SK-N-SH treated with all-trans-retinoic acid at 6 μM for 48 hours (cell line): ENCODE results near the gene SGK1.

Source experiments
- ARNTL ChIP-seq: fragments of 450-650 bp; formaldehyde crosslinking; IDR thresholded peaks from 2 replicates; pipeline ENCODE4 v1.5.0; 2020; ENCODE audit warnings: low read depth, mild to moderate bottlenecking, moderate library complexity, borderline replicate concordance
- ESRRG ChIP-seq: fragments of 250-450 bp; sonication (Bioruptor Pico); IDR thresholded peaks from 2 replicates; pipeline ENCODE4 v1.6.1; 2021; ENCODE audit warnings: mild to moderate bottlenecking
- GLIS3 ChIP-seq: fragments of 250-450 bp; sonication (Bioruptor Pico); IDR thresholded peaks from 2 replicates; pipeline ENCODE4 v1.5.0; 2020; ENCODE audit warnings: mild to moderate bottlenecking, moderate library complexity
- OSR1 ChIP-seq: fragments of 250-450 bp; sonication (Bioruptor Pico); IDR thresholded peaks from 2 replicates; pipeline ENCODE4 v1.8.0; 2022; ENCODE audit warnings: moderate library complexity, mild to moderate bottlenecking, inconsistent platforms
- RARB ChIP-seq: fragments of 250-450 bp; sonication (Bioruptor Pico); IDR thresholded peaks from 2 replicates; pipeline ENCODE4 v1.8.0; 2021; ENCODE audit warnings: mild to moderate bottlenecking, moderate library complexity
- SNAI2 ChIP-seq: fragments of 250-450 bp; sonication (Bioruptor Pico); IDR thresholded peaks from 2 replicates; pipeline ENCODE4 v1.5.0; 2020; ENCODE audit warnings: mild to moderate bottlenecking, moderate library complexity
- TCF4 ChIP-seq: fragments of 250-450 bp; sonication (Bioruptor Pico); IDR thresholded peaks from 2 replicates; pipeline ENCODE4 v1.8.0; 2021; ENCODE audit warnings: mild to moderate bottlenecking, moderate library complexity, borderline replicate concordance
- ZFP3 ChIP-seq: fragments of 250-450 bp; sonication (Bioruptor Pico); IDR thresholded peaks from 2 replicates; pipeline ENCODE4 v1.5.0; 2020; ENCODE audit warnings: mild to moderate bottlenecking, moderate library complexity
- ZNF70 ChIP-seq: fragments of 450-650 bp; formaldehyde crosslinking; IDR thresholded peaks from 2 replicates; pipeline ENCODE4 v1.5.0; 2020; ENCODE audit warnings: mild to moderate bottlenecking, moderate library complexity
- TF ChIP-seq, protein P1 (sequence below): fragments of 250-450 bp; sonication (Bioruptor Pico); IDR thresholded peaks from 2 replicates; pipeline ENCODE4 v1.8.0; 2020; ENCODE audit warnings: mild to moderate bottlenecking, moderate library complexity, borderline replicate concordance
- TF ChIP-seq, protein P2 (sequence below): fragments of 250-450 bp; sonication (Bioruptor Pico); IDR thresholded peaks from 2 replicates; pipeline ENCODE4 v1.8.0; 2021; ENCODE audit warnings: low read depth, mild to moderate bottlenecking, moderate library complexity, borderline replicate concordance
- TF ChIP-seq, protein P3 (sequence below): fragments of 250-450 bp; sonication (Bioruptor Pico); IDR thresholded peaks from 2 replicates; pipeline ENCODE4 v1.5.0; 2020; ENCODE audit warnings: mild to moderate bottlenecking, moderate library complexity
- TF ChIP-seq, protein P4 (sequence below): fragments of 250-450 bp; sonication (Bioruptor Pico); IDR thresholded peaks from 2 replicates; pipeline ENCODE4 v1.5.1; 2020; ENCODE audit warnings: low read depth, mild to moderate bottlenecking, moderate library complexity
- TF ChIP-seq, protein P5 (sequence below): fragments of 250-450 bp; sonication (Bioruptor Pico); IDR thresholded peaks from 2 replicates; pipeline ENCODE4 v1.5.1; 2021; ENCODE audit warnings: mild to moderate bottlenecking, moderate library complexity

DNA sequence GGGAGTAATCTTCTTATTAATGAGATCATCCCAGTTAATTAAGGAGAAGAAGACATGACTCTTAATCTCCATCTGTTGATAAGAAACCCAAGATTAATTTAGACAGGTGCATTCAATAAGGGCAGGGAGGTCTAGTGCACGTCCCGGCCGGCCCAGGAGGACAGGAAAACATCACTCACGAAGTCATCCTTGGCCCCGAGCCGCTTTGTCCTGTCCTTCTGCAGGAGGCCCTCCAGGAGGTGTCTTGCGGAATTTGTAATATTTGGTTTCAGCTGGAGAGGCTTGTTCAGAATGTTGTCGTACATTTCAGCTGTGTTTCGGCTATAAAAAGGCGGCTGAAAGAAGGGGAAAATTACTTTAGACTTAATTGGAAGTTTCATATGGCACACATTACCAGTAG lies 147.1 kb downstream of the SGK1 start:
- TF ChIP-seq, protein P1, sequence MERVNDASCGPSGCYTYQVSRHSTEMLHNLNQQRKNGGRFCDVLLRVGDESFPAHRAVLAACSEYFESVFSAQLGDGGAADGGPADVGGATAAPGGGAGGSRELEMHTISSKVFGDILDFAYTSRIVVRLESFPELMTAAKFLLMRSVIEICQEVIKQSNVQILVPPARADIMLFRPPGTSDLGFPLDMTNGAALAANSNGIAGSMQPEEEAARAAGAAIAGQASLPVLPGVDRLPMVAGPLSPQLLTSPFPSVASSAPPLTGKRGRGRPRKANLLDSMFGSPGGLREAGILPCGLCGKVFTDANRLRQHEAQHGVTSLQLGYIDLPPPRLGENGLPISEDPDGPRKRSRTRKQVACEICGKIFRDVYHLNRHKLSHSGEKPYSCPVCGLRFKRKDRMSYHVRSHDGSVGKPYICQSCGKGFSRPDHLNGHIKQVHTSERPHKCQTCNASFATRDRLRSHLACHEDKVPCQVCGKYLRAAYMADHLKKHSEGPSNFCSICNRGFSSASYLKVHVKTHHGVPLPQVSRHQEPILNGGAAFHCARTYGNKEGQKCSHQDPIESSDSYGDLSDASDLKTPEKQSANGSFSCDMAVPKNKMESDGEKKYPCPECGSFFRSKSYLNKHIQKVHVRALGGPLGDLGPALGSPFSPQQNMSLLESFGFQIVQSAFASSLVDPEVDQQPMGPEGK (CRISPR knock-in tag), result no peak
- TF ChIP-seq SNAI2 (CRISPR knock-in tag), result peak; percentile 77; the same call in 1 of the 2 replicates
- no peak for TF ChIP-seq GLIS3 (CRISPR knock-in tag)
- TF ChIP-seq, protein P2, sequence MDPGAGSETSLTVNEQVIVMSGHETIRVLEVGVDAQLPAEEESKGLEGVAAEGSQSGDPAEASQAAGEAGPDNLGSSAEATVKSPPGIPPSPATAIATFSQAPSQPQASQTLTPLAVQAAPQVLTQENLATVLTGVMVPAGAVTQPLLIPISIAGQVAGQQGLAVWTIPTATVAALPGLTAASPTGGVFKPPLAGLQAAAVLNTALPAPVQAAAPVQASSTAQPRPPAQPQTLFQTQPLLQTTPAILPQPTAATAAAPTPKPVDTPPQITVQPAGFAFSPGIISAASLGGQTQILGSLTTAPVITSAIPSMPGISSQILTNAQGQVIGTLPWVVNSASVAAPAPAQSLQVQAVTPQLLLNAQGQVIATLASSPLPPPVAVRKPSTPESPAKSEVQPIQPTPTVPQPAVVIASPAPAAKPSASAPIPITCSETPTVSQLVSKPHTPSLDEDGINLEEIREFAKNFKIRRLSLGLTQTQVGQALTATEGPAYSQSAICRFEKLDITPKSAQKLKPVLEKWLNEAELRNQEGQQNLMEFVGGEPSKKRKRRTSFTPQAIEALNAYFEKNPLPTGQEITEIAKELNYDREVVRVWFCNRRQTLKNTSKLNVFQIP (CRISPR knock-in tag), result no peak
- TF ChIP-seq, protein P3, sequence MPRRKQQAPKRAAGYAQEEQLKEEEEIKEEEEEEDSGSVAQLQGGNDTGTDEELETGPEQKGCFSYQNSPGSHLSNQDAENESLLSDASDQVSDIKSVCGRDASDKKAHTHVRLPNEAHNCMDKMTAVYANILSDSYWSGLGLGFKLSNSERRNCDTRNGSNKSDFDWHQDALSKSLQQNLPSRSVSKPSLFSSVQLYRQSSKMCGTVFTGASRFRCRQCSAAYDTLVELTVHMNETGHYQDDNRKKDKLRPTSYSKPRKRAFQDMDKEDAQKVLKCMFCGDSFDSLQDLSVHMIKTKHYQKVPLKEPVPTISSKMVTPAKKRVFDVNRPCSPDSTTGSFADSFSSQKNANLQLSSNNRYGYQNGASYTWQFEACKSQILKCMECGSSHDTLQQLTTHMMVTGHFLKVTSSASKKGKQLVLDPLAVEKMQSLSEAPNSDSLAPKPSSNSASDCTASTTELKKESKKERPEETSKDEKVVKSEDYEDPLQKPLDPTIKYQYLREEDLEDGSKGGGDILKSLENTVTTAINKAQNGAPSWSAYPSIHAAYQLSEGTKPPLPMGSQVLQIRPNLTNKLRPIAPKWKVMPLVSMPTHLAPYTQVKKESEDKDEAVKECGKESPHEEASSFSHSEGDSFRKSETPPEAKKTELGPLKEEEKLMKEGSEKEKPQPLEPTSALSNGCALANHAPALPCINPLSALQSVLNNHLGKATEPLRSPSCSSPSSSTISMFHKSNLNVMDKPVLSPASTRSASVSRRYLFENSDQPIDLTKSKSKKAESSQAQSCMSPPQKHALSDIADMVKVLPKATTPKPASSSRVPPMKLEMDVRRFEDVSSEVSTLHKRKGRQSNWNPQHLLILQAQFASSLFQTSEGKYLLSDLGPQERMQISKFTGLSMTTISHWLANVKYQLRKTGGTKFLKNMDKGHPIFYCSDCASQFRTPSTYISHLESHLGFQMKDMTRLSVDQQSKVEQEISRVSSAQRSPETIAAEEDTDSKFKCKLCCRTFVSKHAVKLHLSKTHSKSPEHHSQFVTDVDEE (CRISPR knock-in tag), result no peak
- no peak for TF ChIP-seq OSR1 (CRISPR knock-in tag)
- TF ChIP-seq ZNF70 (CRISPR knock-in tag), result no peak
- TF ChIP-seq ARNTL, result no peak
- no peak for TF ChIP-seq ZFP3
- TF ChIP-seq, protein P4, sequence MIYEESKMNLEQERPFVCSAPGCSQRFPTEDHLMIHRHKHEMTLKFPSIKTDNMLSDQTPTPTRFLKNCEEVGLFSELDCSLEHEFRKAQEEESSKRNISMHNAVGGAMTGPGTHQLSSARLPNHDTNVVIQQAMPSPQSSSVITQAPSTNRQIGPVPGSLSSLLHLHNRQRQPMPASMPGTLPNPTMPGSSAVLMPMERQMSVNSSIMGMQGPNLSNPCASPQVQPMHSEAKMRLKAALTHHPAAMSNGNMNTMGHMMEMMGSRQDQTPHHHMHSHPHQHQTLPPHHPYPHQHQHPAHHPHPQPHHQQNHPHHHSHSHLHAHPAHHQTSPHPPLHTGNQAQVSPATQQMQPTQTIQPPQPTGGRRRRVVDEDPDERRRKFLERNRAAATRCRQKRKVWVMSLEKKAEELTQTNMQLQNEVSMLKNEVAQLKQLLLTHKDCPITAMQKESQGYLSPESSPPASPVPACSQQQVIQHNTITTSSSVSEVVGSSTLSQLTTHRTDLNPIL (CRISPR knock-in tag), result no peak; the same call in 1 of the 2 replicates
- TF ChIP-seq ESRRG (CRISPR knock-in tag), result no peak
- no peak for TF ChIP-seq RARB (CRISPR knock-in tag)
- TF ChIP-seq TCF4 (CRISPR knock-in tag), result peak; percentile 60
- TF ChIP-seq, protein P5, sequence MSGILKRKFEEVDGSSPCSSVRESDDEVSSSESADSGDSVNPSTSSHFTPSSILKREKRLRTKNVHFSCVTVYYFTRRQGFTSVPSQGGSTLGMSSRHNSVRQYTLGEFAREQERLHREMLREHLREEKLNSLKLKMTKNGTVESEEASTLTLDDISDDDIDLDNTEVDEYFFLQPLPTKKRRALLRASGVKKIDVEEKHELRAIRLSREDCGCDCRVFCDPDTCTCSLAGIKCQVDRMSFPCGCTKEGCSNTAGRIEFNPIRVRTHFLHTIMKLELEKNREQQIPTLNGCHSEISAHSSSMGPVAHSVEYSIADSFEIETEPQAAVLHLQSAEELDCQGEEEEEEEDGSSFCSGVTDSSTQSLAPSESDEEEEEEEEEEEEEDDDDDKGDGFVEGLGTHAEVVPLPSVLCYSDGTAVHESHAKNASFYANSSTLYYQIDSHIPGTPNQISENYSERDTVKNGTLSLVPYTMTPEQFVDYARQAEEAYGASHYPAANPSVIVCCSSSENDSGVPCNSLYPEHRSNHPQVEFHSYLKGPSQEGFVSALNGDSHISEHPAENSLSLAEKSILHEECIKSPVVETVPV, result no peak; the same call in 1 of the 2 replicates
